Measurements from ENCODE around the gene CFAP73. TPM values are rescaled to one million over a fixed set of nuclear protein-coding genes. Genes with fewer than 3 reads are reported as not detected.

The CFAP73 gene
- total RNA-seq, 2 donors from 2014 or later = 0.57 TPM; not detected in 1

GRCh38 chr12:113186033-113186365, 36.5 kb downstream of the CFAP73 start:
- Histone ChIP-seq H3K4me1 (replicated peaks) (no peaks in the 10 kb centered on the region), H3K27me3 (replicated peaks; ENCODE audit: insufficient read depth) (no peaks in the 10 kb centered on the region), H3K9me3 (no peaks in the 10 kb centered on the region), H3K4me3 (peak overlapping the region; percentile 86 to 97), H3K27ac (peak overlapping the region; percentile 87 to 91), H3K36me3 (no peaks in the 10 kb centered on the region)
- TF ChIP-seq POLR2AphosphoS5 (IDR thresholded peaks at IDR 0.05) = no peak
- no peak for TF ChIP-seq CTCF (IDR thresholded peaks at IDR 0.05)
- TF ChIP-seq POLR2A (IDR thresholded peaks at IDR 0.05) = no peak
- WGBS = 3% methylated on average over 11 of the region's 11 CpGs
- no peak for DNase-seq (ENCODE audit: low spot score)
- intact Hi-C loops (cut with DNase I) = no loop called here

DNA sequence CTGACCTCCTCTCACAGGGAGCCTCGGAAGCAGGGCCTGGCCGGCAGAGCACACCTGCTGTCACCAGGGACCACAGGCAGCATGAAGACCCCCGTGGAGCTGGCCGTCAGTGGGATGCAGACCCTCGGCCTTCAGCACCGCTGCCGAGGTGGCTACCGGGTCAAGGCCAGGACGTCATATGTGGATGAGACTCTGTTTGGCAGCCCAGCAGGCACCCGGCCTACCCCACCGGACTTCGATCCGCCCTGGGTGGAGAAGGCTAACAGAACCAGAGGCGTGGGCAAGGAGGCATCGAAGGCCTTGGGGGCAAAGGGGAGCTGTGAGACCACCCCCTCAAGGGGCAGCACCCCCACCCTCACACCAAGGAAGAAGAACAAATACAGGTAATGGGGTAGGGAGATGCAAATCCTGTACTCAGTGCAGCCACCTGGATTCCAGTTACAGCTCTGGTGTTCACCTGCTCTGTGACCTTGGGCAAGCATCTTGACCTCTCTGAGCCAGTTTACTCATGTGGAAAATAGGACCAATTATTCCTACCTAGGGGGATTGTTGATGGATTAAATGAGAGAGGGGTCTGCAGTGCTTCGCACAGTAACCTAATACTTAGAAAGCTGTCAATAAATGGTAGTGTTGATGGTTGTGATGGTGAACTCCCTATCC, 37.3 kb downstream of the CFAP73 start:
- Histone ChIP-seq H3K27ac (no peak overlapping the region), H3K27me3 (replicated peaks; ENCODE audit: insufficient read depth) (no peaks in the 10 kb centered on the region), H3K4me3 (no peak overlapping the region), H3K36me3 (peaks cover 0 to 3% of the 10 kb centered on the region in 2 donors), H3K9me3 (no peaks in the 10 kb centered on the region), H3K4me1 (replicated peaks) (no peaks in the 10 kb centered on the region)
- TF ChIP-seq POLR2AphosphoS5 (IDR thresholded peaks at IDR 0.05) (no peak), CTCF (IDR thresholded peaks at IDR 0.05) (no peak), POLR2A (IDR thresholded peaks at IDR 0.05) (no peak)
- 85% methylated on average over 16 of the region's 16 CpGs for WGBS
- no peak for DNase-seq (ENCODE audit: low spot score)
- intact Hi-C loops (cut with DNase I) = no loop called here

- no peak for TF ChIP-seq POLR2A (IDR thresholded peaks at IDR 0.05)
- intact Hi-C loops (cut with DNase I) = no loop called here
- peaks cover 0 to 6% of the 10 kb centered on the region in 2 donors for H3K36me3 ChIP-seq
- DNase-seq (ENCODE audit: low spot score) = no peak
- H3K4me1 ChIP-seq (replicated peaks) = no peaks in the 10 kb centered on the region
- no peaks in the 10 kb centered on the region for H3K9me3 ChIP-seq
- H3K27ac ChIP-seq = no peak overlapping the region
- no peaks in the 10 kb centered on the region for H3K27me3 ChIP-seq (replicated peaks; ENCODE audit: insufficient read depth)
- H3K4me3 ChIP-seq = no peak overlapping the region
- 82% methylated on average over 2 of the region's 2 CpGs for WGBS
Measured at GRCh38 chr12:113189361-113189760, 39.8 kb downstream of the CFAP73 start.

GRCh38 chr12:113190761-113191160, 41.2 kb downstream of the CFAP73 start:
- intact Hi-C loops (cut with DNase I) = loop anchor here (10.0 kb wide), 2 partner anchors 124 to 234 kb away; partner anchors contain the start of gene SDSL
- no peak overlapping the region for H3K4me3 ChIP-seq
- H3K27ac ChIP-seq = no peak overlapping the region
- no peaks in the 10 kb centered on the region for H3K9me3 ChIP-seq
- H3K27me3 ChIP-seq (replicated peaks; ENCODE audit: insufficient read depth) = no peaks in the 10 kb centered on the region
- TF ChIP-seq CTCF (IDR thresholded peaks at IDR 0.05) (no peak), POLR2A (IDR thresholded peaks at IDR 0.05) (no peak), POLR2AphosphoS5 (IDR thresholded peaks at IDR 0.05) (no peak)
- no peak for DNase-seq (ENCODE audit: low spot score)
- no peaks in the 10 kb centered on the region for H3K4me1 ChIP-seq (replicated peaks)
- WGBS = 96% methylated on average over 4 of the region's 4 CpGs
- H3K36me3 ChIP-seq = peaks cover 0 to 6% of the 10 kb centered on the region in 2 donors

GRCh38 chr12:113191227-113191626, 41.7 kb downstream of the CFAP73 start:
- Histone ChIP-seq H3K4me1 (replicated peaks) (no peaks in the 10 kb centered on the region), H3K27ac (no peak overlapping the region), H3K9me3 (no peaks in the 10 kb centered on the region), H3K27me3 (replicated peaks; ENCODE audit: insufficient read depth) (no peaks in the 10 kb centered on the region), H3K4me3 (no peak overlapping the region), H3K36me3 (peaks cover 0 to 6% of the 10 kb centered on the region in 2 donors)
- WGBS = 92% methylated on average over 15 of the region's 19 CpGs
- DNase-seq (ENCODE audit: low spot score) = no peak
- intact Hi-C loops (cut with DNase I) = loop anchor here (10.0 kb wide), 2 partner anchors 124 to 234 kb away; partner anchors contain the start of gene SDSL
- TF ChIP-seq POLR2AphosphoS5 (IDR thresholded peaks at IDR 0.05) (no peak), CTCF (IDR thresholded peaks at IDR 0.05) (no peak), POLR2A (IDR thresholded peaks at IDR 0.05) (no peak)
